ENCODE measurements around the gene TIMM22.
"Not testable (repeated sequence)": the region's sequence is repeated elsewhere in the genome, so short reads cannot be mapped to it uniquely, and the experiment has no call there.

TIMM22 gene

DNA sequence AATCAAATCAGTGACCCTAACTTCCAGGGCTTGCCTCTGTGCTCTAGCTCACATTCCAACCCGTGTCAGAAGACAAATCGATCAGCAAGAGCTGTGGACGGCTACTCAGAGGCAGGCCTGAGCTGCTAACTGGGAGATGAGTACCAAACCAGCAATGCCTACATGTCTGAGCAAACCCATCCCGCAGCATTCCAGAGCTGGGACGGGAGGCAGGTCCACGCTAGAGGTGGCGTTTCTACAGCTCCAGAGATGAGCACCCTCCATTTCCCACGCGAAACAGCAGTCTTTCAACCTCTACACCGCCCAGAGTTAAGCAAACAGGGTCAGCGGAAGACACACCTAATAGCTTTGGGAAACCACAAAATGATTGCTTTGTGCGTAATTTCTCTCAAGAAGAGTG lies 23.9 kb upstream of the TIMM22 start:
- DNase-seq, result no peak

GRCh38 chr17:974778-975177 lies 22.2 kb upstream of the TIMM22 start:
- not testable (repeated sequence) for DNase-seq

- DNase-seq, result no peak
Measured at GRCh38 chr17:975371-975915, 21.5 kb upstream of the TIMM22 start.

GRCh38 chr17:976312-976711 lies 20.6 kb upstream of the TIMM22 start:
- DNase-seq, result no peak

GRCh38 chr17:977166-977565 lies 19.8 kb upstream of the TIMM22 start:
- no peak for DNase-seq

DNA sequence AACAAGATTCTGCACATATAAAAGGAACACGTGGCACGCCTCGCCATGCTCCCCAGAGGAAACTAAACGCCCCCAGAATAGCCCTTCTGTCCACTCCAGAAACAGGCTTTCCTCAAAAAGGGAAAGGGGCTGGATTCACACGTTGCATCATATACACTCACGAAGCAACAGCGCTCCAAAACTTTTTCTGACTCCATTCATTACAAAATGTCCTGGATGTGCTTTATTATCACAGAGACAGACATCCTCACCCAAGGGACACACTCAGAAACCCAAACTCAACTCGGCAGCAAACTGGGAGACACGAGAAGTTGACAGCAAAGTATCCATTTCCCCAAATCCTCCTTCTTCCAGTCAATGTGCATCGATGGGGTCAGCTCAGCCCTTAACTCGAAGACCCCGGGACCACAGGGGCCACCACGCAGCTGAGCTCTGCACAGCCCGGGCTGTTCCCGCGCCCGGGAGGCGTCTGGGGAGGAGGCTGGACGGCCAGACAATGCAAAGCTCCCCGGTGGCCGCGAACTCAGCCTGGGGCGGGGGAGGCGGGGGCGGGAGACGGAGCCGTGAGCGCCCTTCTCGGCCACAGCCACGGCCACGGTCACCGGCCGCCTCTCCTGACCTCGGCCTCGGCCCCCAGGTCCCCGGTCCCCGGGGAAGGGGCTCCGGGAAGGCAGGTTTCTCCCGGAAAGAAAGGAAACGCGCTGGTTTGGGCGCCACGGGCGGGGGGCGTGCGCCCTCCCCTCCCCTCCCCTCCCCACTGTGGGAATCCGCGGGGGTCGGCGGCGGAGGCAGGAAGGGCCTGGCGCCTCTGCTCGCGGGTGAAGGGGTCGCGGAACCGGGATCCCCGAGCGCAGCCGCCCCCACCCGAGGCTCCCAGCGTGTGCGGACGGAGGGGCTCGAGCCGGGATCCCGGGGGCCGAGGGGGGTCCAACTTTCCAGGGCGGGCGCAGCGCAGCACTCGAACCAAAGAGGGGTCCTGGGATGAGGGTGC lies 18.5 kb upstream of the TIMM22 start:
- no peak for DNase-seq

DNA sequence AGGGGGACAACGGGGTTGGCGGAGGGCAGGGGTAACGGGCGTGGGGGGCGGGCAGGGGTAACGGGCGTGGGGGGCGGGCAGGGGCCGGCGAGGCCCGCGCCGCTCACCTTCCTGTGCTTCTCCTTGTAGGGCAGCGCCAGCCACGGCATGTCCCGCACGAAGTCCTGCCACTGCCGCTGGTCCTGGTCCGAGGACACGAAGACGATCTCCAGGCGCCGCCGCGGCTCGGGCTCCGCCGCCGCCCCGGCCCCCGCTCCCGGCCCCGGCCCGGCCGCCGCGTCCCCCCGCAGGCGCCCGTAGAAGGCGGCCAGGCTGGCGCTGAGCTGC lies 17.8 kb upstream of the TIMM22 start:
- peak; percentile 15 for DNase-seq

DNA sequence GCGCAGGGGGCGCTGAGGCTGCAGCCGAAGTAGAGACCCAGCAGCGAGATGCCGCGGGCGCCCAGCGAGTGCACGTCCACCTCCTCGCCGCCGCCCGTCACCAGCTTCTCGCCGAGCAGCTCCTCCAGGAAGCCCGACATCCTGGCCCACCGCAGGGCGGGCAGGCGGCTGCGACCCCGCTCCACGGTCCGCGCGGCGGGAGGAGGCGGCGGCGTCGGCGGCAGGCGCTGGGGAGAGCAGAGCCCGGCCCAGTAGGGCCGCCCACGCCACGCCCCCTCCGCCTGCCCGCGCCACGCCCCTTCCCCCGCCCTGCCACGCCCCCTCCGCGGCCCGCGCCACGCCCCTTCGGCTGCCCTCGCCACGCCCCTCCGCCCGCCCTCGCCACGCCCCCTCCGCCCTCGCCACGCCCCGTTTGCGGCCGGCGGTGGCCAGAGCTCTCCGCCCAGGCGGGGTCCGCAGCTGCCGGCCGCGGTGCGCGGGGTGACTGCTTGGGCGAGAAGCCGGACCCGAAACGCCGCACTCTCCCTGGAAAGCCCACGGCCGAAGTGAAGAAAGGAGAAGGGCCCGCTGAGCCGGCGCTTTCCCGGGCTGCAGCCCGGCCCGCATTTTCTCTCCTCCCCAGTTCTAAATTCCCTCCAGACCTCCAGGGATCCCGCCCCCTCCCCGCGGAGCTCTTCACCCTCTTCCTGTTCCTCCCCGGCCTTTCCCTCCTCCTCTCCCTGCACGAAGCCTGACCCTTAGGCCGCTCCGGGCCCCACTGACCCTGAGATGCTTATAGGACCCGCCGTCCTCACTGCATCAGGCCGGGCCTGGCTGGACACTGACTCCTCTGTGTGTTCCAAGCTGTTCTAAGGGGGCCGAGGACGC lies 17.2 kb upstream of the TIMM22 start, which contains the start of gene NXN:
TSS of gene NXN (minus strand) at position 238 of the 867 bp plus-strand sequence.
- DNase-seq, result peak; percentile 91

- DNase-seq, result peak; percentile 63
Measured at GRCh38 chr17:980406-981291, 16.3 kb upstream of the TIMM22 start.

DNA sequence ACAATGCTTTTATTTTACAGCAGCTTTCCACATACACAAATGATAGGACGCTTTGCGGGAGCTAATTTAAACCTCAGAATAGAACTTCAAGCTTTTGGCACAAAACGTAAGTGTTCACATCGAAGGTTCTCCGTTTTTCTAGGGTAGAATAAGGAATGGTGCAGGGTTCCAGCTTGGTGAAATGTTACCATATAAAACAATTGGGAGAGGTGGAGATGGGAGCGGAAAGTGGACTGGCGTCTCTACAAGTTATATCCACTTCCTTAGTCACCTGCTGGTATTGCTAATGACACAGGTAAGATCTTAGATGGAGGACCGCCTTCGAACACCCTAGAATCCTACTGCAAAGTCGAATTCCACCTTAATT lies 15.7 kb upstream of the TIMM22 start:
- no peak for DNase-seq

- DNase-seq, result no peak
Measured at GRCh38 chr17:983921-984320, 13.0 kb upstream of the TIMM22 start.

GRCh38 chr17:986322-986929 lies 10.5 kb upstream of the TIMM22 start:
- no peak for DNase-seq

DNA sequence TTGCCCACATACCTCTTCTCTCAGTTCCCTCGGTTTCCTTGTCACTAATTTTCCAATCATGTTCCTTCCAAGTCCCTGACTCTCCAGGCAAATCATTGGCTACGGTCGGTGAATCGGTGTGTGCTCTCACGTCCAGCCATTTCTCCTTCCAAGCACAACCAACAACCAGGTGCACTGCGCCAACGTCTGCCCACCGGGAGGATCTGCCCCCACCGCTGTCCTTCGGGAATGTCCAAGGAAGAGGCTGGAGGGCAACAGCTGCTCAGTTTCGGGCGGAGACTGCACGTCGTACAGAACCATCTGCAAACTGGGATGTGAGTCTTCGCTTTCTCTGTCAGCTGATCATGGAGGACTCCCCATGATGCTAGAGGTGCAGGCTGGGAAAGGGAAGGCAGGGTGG lies 9.0 kb upstream of the TIMM22 start:
- DNase-seq, result no peak

GRCh38 chr17:988561-988960 lies 8.4 kb upstream of the TIMM22 start:
- no peak for DNase-seq

DNA sequence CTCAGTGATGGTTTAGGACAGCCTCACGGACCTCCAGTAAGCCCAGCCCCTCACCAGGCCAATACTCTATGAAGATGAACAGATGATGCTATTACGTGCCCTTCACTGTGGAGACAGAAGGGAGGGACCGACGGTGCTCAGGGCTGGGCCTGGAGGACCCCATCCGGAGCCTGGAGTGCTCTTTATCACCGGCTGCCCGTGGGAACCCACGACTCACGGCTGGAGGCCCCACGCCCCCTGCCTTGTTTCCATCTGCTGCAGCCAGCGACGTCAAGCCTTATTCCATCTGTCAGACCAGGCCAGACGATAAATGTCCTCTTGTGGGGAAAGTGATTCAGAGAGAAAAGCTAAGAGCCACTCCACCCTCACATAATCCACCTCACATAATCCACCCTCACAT lies 4.0 kb upstream of the TIMM22 start:
- DNase-seq, result no peak

- DNase-seq, result not testable (repeated sequence)
Measured at GRCh38 chr17:995324-995723, 1.6 kb upstream of the TIMM22 start.

DNA sequence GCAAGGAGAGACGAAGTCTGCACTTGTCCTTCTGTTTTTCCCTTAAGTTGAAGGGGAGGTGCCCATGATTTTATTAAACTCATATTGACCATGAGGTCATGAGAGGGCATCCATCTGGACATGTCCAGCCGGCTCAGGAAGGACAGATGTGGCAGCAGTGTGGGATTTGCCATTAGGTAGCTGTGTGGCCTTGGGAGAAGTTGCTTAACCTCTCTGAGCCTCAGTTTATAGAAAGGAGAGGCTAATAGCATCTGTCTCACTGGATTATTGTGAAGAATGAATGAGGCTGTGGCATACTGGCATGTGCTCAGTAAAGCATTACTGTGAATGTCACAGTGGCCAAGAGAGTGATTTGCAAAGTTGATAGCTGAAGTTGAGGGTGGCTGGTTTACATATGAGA lies 1.2 kb downstream of the TIMM22 start:
- DNase-seq, result no peak

DNA sequence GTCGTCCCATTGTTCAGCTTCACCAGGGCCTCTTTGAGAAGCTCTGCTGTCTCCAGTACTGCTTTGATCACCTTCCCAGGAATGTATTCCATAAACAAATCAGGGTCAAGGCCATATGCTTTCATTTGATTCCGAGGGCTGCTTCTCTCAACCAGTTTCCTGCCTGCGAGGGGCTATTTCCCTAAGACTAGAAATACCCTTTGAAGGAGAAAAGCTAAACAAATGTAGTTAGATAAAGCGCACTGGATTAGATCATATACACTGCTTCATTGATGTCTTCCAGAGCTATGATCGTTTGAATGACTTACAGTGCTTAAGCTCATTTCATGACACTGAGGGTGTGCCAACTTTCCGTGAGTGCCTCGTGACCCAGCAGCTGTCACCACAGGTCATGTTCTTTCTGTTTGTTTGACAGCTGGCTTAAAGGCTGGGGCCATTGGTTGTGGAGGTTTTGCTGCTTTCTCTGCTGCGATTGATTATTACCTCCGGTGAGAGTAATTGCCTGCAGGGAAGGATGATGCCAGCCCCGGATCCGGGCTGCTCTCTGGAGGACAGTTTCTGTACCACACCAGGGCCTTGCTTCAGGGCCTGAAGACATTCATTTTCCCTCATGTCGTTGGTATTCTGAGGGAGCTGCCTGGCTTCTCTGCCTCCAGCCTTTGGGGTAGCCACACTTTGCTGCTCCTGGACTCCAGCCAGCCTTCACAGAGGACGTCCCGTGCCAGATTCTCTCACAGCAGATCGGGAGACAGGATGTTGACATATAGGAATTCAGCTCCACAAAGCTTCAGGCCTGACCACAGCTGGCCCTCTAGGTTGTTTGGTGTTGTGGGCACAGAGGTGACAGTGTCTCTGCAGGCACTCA lies 3.9 kb downstream of the TIMM22 start:
- DNase-seq, result no peak

GRCh38 chr17:1001640-1002411 lies 4.9 kb downstream of the TIMM22 start:
- no peak for DNase-seq

GRCh38 chr17:1002412-1002753 lies 5.5 kb downstream of the TIMM22 start:
- no peak for DNase-seq
